Pancreas (tissue), 10 donors: ENCODE data around the gene TSPAN7. TPM values are rescaled to one million over a fixed set of nuclear protein-coding genes. Genes with fewer than 3 reads are reported as not detected.
A peak's percentile ranks its signal among the peaks of the same experiment; 100 is the strongest.

Experiments used
- ATAC-seq, 4 donors: fragments of 200-7000 bp; cut with Tn5 transposase; one replicate each; pipeline versions ENCODE4 v1.8.0 to v1.9.1; 2020; ENCODE audit warnings: mild to moderate bottlenecking in 4 of 4, moderate library complexity in 4 of 4
- DNase-seq, 6 donors: peaks; one replicate each; pipeline ENCODE4 v3.0.0-alpha.2; 2020
- FAIRE-seq: peaks from 2 replicates; lab custom pipeline; 2012; peaks lifted over from hg19 to GRCh38; lab: Jason Lieb, UNC
- H3K27ac ChIP-seq, 4 donors: fragments of 200-600 bp; sonication (generic); 1 replicate in 3 of 4; 2 replicates in 1 of 4; pipeline versions ENCODE4 v1.5.0 to v1.8.0; 2020
- H3K27me3 ChIP-seq, 4 donors: fragments of 200-600 bp; one replicate each; pipeline ENCODE4 v1.8.0; 2021
- H3K36me3 ChIP-seq, 3 donors: fragments of 200-600 bp; sonication (generic) in 1 of 3; one replicate each; pipeline versions ENCODE4 v1.5.0 to v1.8.0; 2020 to 2021
- H3K4me1 ChIP-seq, 3 donors: fragments of 200-600 bp; one replicate each; pipeline ENCODE4 v1.8.0; 2021
- H3K4me3 ChIP-seq, 4 donors: fragments of 200-600 bp; sonication (generic) in 2 of 4; one replicate each; pipeline versions ENCODE4 v1.5.0 to v1.8.0; 2020 to 2021
- H3K9me3 ChIP-seq, 4 donors: fragments of 200-600 bp; one replicate each; pipeline ENCODE4 v1.8.0; 2021
- CTCF ChIP-seq, 4 donors: fragments of 200-600 bp; sonication (generic) in 3 of 4; IDR thresholded peaks; one replicate each; pipeline versions ENCODE4 v1.5.0 to v1.8.0; 2021; ENCODE audit warnings: antibody characterized with exemption in 4 of 4
- WGBS, 2 donors: extraction: QIAGEN DNeasy Blood & Tissue Kit; methylation state at CpG; one replicate each; pipeline ENCODE4 v1.1.7; 2013; 5-methylcytosine and 5-hydroxymethylcytosine counted together
- intact Hi-C, 3 donors: fragments of 100-400 bp; cut with DNase I; formaldehyde crosslinking; loops; one replicate each; pipeline versions ENCODE4 v1.11.1 to v1.14.2; 2022
- polyA plus RNA-seq, 2 donors: library from polyadenylated mRNA; stranded (reverse); fragments of 200-250 nt; gene quantifications; one replicate each; pipeline ENCODE4 v1.2.3, GENCODE V29; 2013
- total RNA-seq, 6 donors: library from RNA; stranded (reverse); fragmentation: NEBNext Ultra II Directional in 4 of 6; extraction: Animal tissue kit (Norgen Biotek cat#: 25700) in 4 of 6; gene quantifications; one replicate each; pipeline versions ENCODE4 v1.2.1 to v1.2.4, GENCODE V29; 2021 to 2023
- donor health status: healthy with polysubstance abuse.
- donor health status: DM: no; HTN: no; CAD: no; lungs with moderate emphysema.
- donor health status: DM: no; HTN: no; CAD: no.
- donor health status: control.
- donor health status: control.
- donor health status: Bipolar disorder and iron deficiency.
- donor health status: DM: yes; HTN: yes; CAD: no.
- donor health status: DM: no; HTN: no; CAD: no.
- donor health status: DM: no; HTN: no; CAD: no.
- donor health status: DM: yes; HTN: yes; CAD: no.

TSPAN7 gene
- total and polyA plus RNA-seq, 8 donors = 5.3 to 68.1 (median 12.7) TPM

GRCh38 chrX:38646129-38646528, 84.8 kb downstream of the TSPAN7 start:
- no peaks in the 10 kb centered on the region for H3K36me3 ChIP-seq
- no peak overlapping the region for H3K27ac ChIP-seq
- H3K4me3 ChIP-seq = no peak overlapping the region
- peak; percentile 34 for FAIRE-seq
- intact Hi-C loops = no loop called here
- DNase-seq = no peak
- H3K9me3 ChIP-seq = no peaks in the 10 kb centered on the region
- WGBS, 2 donors = 72 to 95% methylated on average over 2 of the region's 2 CpGs
- no peaks in the 10 kb centered on the region for H3K27me3 ChIP-seq
- H3K4me1 ChIP-seq = no peaks in the 10 kb centered on the region
- no peak for ATAC-seq
- no peak for TF ChIP-seq CTCF (IDR thresholded peaks at IDR 0.05)

- no peak for ATAC-seq
- Histone ChIP-seq H3K9me3 (no peaks in the 10 kb centered on the region), H3K4me1 (no peaks in the 10 kb centered on the region), H3K4me3 (no peak overlapping the region), H3K27ac (no peak overlapping the region), H3K36me3 (no peaks in the 10 kb centered on the region), H3K27me3 (no peaks in the 10 kb centered on the region)
- WGBS, 2 donors = 93 to 97% methylated on average over 1 of the region's 1 CpG
- intact Hi-C loops = no loop called here
- FAIRE-seq = no peak
- no peak for DNase-seq
- no peak for TF ChIP-seq CTCF (IDR thresholded peaks at IDR 0.05)
These were observed 87.9 kb downstream of the TSPAN7 start for GRCh38 chrX:38649221-38649620.

GRCh38 chrX:38649674-38650647, 88.6 kb downstream of the TSPAN7 start:
- Histone ChIP-seq H3K4me1 (no peaks in the 10 kb centered on the region), H3K4me3 (no peak overlapping the region), H3K36me3 (no peaks in the 10 kb centered on the region), H3K9me3 (no peaks in the 10 kb centered on the region), H3K27me3 (no peaks in the 10 kb centered on the region), H3K27ac (no peak overlapping the region)
- TF ChIP-seq CTCF (IDR thresholded peaks at IDR 0.05) = no peak
- FAIRE-seq (no peak), DNase-seq (no peak), ATAC-seq (peak in 3 of 4 donors; percentile 37 to 80 (median 49))
- WGBS, 2 donors = 66 to 75% methylated on average over 6 of the region's 6 CpGs
- intact Hi-C loops = no loop called here

GRCh38 chrX:38651625-38652601, 90.6 kb downstream of the TSPAN7 start:
- Histone ChIP-seq H3K27ac (no peak overlapping the region), H3K27me3 (peaks cover 0 to 1% (median 0%) of the 10 kb centered on the region in 4 donors), H3K9me3 (no peaks in the 10 kb centered on the region), H3K4me3 (no peak overlapping the region), H3K36me3 (no peaks in the 10 kb centered on the region), H3K4me1 (no peaks in the 10 kb centered on the region)
- FAIRE-seq (peak; percentile 66), DNase-seq (no peak), ATAC-seq (no peak)
- intact Hi-C loops = no loop called here
- no peak for TF ChIP-seq CTCF (IDR thresholded peaks at IDR 0.05)
- 86 to 94% methylated on average over 2 of the region's 2 CpGs for WGBS, 2 donors
